H1 (cell line): ENCODE measurements around the gene RALGAPB. TPM values are rescaled to one million over a fixed set of nuclear protein-coding genes. Genes with fewer than 3 reads are reported as not detected.

Experiments used
- CTCF ChIA-PET: fragments of 300-600 bp; sonication (Branson Sonifier 250); formaldehyde crosslinking; loops from one replicate; lab custom pipeline; 2021; ENCODE audit not compliant: partially characterized antibody; lab: Charles Lee
- POLR2A ChIA-PET: fragments of 300-600 bp; sonication (Branson Sonifier 250); formaldehyde crosslinking; loops from one replicate; lab custom pipeline; 2021; ENCODE audit warnings: inconsistent platforms; ENCODE audit not compliant: partially characterized antibody; lab: Charles Lee
- DNase-seq, 2 experiments: peaks; one replicate each; pipeline versions ENCODE4 v3.0.0 to v3.0.0-alpha.2; 2010 to 2022; ENCODE audit warnings: low spot score in 2 of 2, low read depth in 1 of 2, mixed read lengths in 1 of 2
- FAIRE-seq: peaks from 2 replicates; lab custom pipeline; 2011; peaks lifted over from hg19 to GRCh38; lab: Jason Lieb, UNC
- H2AFZ ChIP-seq: 2 replicates; pipeline ENCODE4 v1.8.1; 2012; ENCODE audit warnings: low read length, inconsistent platforms
- H2AK5ac ChIP-seq: 2 replicates; pipeline ENCODE4 v1.6.1; 2013; ENCODE audit warnings: low read depth, low read length
- H2BK120ac ChIP-seq: replicated peaks from 2 replicates; pipeline ENCODE3; 2013; ENCODE audit warnings: low read depth, low read length, inconsistent platforms
- H2BK12ac ChIP-seq: 2 replicates; pipeline ENCODE4 v1.6.1; 2013; ENCODE audit warnings: low read depth, low read length
- H2BK15ac ChIP-seq: 2 replicates; pipeline ENCODE4 v1.6.1; 2013; ENCODE audit warnings: low read length
- H2BK20ac ChIP-seq: 2 replicates; pipeline ENCODE4 v1.6.1; 2013; ENCODE audit warnings: low read length
- H2BK5ac ChIP-seq: 2 replicates; pipeline ENCODE4 v1.6.1; 2013; ENCODE audit warnings: low read depth, low read length
- H3K14ac ChIP-seq: 2 replicates; pipeline ENCODE4 v1.6.1; 2013; ENCODE audit warnings: inconsistent platforms; ENCODE audit not compliant: insufficient read length
- H3K18ac ChIP-seq: 2 replicates; pipeline ENCODE4 v1.6.1; 2013; ENCODE audit warnings: low read length; ENCODE audit errors: extremely low read depth
- H3K23ac ChIP-seq: 2 replicates; pipeline ENCODE4 v1.6.1; 2013; ENCODE audit warnings: inconsistent platforms; ENCODE audit not compliant: insufficient read length
- H3K23me2 ChIP-seq: 2 replicates; pipeline ENCODE4 v1.6.1; 2013; ENCODE audit warnings: low read depth, low read length
- H3K27ac ChIP-seq: 2 replicates; pipeline ENCODE4 v1.6.1; 2011; ENCODE audit warnings: low read depth, low read length, inconsistent platforms
- H3K27me3 ChIP-seq, 4 experiments: replicated peaks in 1 of 4; 1 replicate in 1 of 4; 2 replicates in 3 of 4; pipeline versions ENCODE4 v1.6.1 to v1.8.1; 2011 to 2013; ENCODE audit warnings: low read length in 3 of 4, mild to moderate bottlenecking in 3 of 4, inconsistent platforms in 2 of 4, mixed read lengths in 2 of 4, moderate library complexity in 1 of 4; ENCODE audit not compliant: control insufficient read depth in 3 of 4, insufficient read depth in 3 of 4; ENCODE audit errors: extremely low read depth in 1 of 4
- H3K36me3 ChIP-seq, 4 experiments: 2 replicates each; pipeline versions ENCODE4 v1.6.1 to v1.8.1; 2011 to 2013; ENCODE audit warnings: mild to moderate bottlenecking in 4 of 4, low read length in 3 of 4, moderate library complexity in 2 of 4, control low read depth in 1 of 4, inconsistent platforms in 1 of 4; ENCODE audit not compliant: insufficient read depth in 4 of 4, control insufficient read depth in 2 of 4
- H3K4ac ChIP-seq: replicated peaks from 2 replicates; pipeline ENCODE3; 2013; ENCODE audit warnings: low read length, low read depth, mixed read lengths, inconsistent platforms; ENCODE audit not compliant: insufficient read length
- H3K4me1 ChIP-seq, 4 experiments: replicated peaks in 1 of 4; 1 replicate in 1 of 4; 2 replicates in 3 of 4; pipeline versions ENCODE4 v1.6.1 to v1.8.1; 2011 to 2013; ENCODE audit warnings: low read length in 3 of 4, inconsistent platforms in 2 of 4, mixed read lengths in 1 of 4; ENCODE audit not compliant: insufficient read depth in 4 of 4, control insufficient read depth in 3 of 4
- H3K4me2 ChIP-seq, 2 experiments: 2 replicates each; pipeline versions ENCODE4 v1.6.1 to v1.8.1; 2011 to 2013; ENCODE audit warnings: low read depth in 2 of 2, low read length in 2 of 2, control low read depth in 1 of 2, inconsistent platforms in 1 of 2, mild to moderate bottlenecking in 1 of 2; ENCODE audit not compliant: insufficient read depth in 1 of 2
- H3K4me3 ChIP-seq, 4 experiments: fragments of 200-600, 300-600 bp in 1 of 4; sonication (generic), shearing (Covaris generic), sonication (Bioruptor Twin) in 1 of 4; 2 replicates each; pipeline versions ENCODE4 v1.5.1 to v1.8.1; 2011 to 2016; ENCODE audit warnings: low read length in 4 of 4, low read depth in 3 of 4, control low read depth in 2 of 4, inconsistent platforms in 2 of 4, mild to moderate bottlenecking in 2 of 4, mixed read lengths in 1 of 4, moderate library complexity in 1 of 4; ENCODE audit not compliant: insufficient read depth in 2 of 4; ENCODE audit errors: extremely low read depth in 1 of 4
- H3K56ac ChIP-seq: replicated peaks from 2 replicates; pipeline ENCODE3; 2013; ENCODE audit warnings: low read depth, mild to moderate bottlenecking, mixed read lengths, low read length, inconsistent platforms; ENCODE audit not compliant: insufficient read length
- H3K79me1 ChIP-seq: 2 replicates; pipeline ENCODE4 v1.6.1; 2013; ENCODE audit warnings: low read depth, low read length, control low read depth
- H3K79me2 ChIP-seq, 2 experiments: 2 replicates each; pipeline versions ENCODE4 v1.6.1 to v1.8.1; 2012 to 2013; ENCODE audit warnings: low read length in 2 of 2, mild to moderate bottlenecking in 2 of 2, inconsistent platforms in 1 of 2; ENCODE audit not compliant: insufficient read depth in 2 of 2, control insufficient read depth in 1 of 2
- H3K9ac ChIP-seq, 4 experiments: replicated peaks in 1 of 4; 1 replicate in 1 of 4; 2 replicates in 3 of 4; pipeline versions ENCODE4 v1.6.1 to v1.8.1; 2011 to 2013; ENCODE audit warnings: low read depth in 3 of 4, low read length in 3 of 4, control low read depth in 2 of 4, mild to moderate bottlenecking in 2 of 4, moderate library complexity in 2 of 4, inconsistent platforms in 1 of 4; ENCODE audit errors: extremely low read depth in 1 of 4
- H3K9me3 ChIP-seq, 2 experiments: 2 replicates each; pipeline versions ENCODE4 v1.6.1 to v1.8.1; 2012 to 2013; ENCODE audit warnings: mild to moderate bottlenecking in 2 of 2, moderate library complexity in 2 of 2, control low read depth in 1 of 2, inconsistent platforms in 1 of 2, low read depth in 1 of 2, low read length in 1 of 2, mixed read lengths in 1 of 2; ENCODE audit not compliant: insufficient read depth in 2 of 2
- H4K20me1 ChIP-seq, 2 experiments: replicated peaks in 1 of 2; 2 replicates each; pipeline versions ENCODE3 to v1.8.1; 2011 to 2013; ENCODE audit warnings: inconsistent platforms in 2 of 2, low read length in 2 of 2, mild to moderate bottlenecking in 1 of 2; ENCODE audit not compliant: insufficient read depth in 2 of 2, control insufficient read depth in 1 of 2
- H4K5ac ChIP-seq: 2 replicates; pipeline ENCODE4 v1.6.1; 2013; ENCODE audit warnings: low read length, low read depth, mixed read lengths, inconsistent platforms; ENCODE audit not compliant: insufficient read length
- H4K8ac ChIP-seq: 2 replicates; pipeline ENCODE4 v1.8.0; 2013; ENCODE audit warnings: mild to moderate bottlenecking, moderate library complexity, low read length, inconsistent platforms; ENCODE audit not compliant: insufficient read depth; ENCODE audit errors: extremely low read depth
- H4K91ac ChIP-seq: replicated peaks from 2 replicates; pipeline ENCODE3; 2013; ENCODE audit warnings: low read length, mixed read lengths, inconsistent platforms; ENCODE audit not compliant: insufficient read length
- HDAC6 ChIP-seq: IDR thresholded peaks from one replicate; pipeline ENCODE4 v1.7.1; 2012; ENCODE audit warnings: low read depth, mild to moderate bottlenecking, inconsistent platforms, low read length, moderate library complexity
- WGBS, 2 experiments: shearing (Covaris generic) in 1 of 2; methylation state at CpG; one replicate each; pipeline versions ENCODE4 v1.1.6 to v1.1.7; 2013 to 2015; ENCODE audit warnings: low lambda C conversion rate in 2 of 2, mixed read lengths in 2 of 2, inconsistent platforms in 1 of 2, low coverage in 1 of 2, missing lambda C conversion rate in 1 of 2; ENCODE audit not compliant: insufficient replicate concordance in 2 of 2, insufficient coverage in 1 of 2, insufficient read length in 1 of 2; ENCODE audit errors: extremely low coverage in 1 of 2, missing lambda C conversion rate in 1 of 2; 5-methylcytosine and 5-hydroxymethylcytosine counted together
- polyA plus RNA-seq, 7 experiments: library from polyadenylated mRNA; depleted of rRNA in 3 of 7; stranded (reverse) in 5 of 7; unstranded in 2 of 7; fragments of >200 nt in 5 of 7; fragments of 200-250 nt in 2 of 7; gene quantifications; 1 replicate in 5 of 7; 2 replicates in 1 of 7; 4 replicates in 1 of 7; pipeline versions ENCODE4 v1.2.1 to v1.2.3, GENCODE V29; 2011 to 2013; ENCODE audit warnings: missing spikeins in 2 of 7, mixed read lengths in 2 of 7
- total RNA-seq: library from RNA; stranded (reverse); fragmentation: NEBNext Ultra II Directional; extraction: Animal tissue kit (Norgen Biotek cat#: 25700); gene quantifications from 2 replicates; pipeline ENCODE4 v1.2.1, GENCODE V29; 2021

RALGAPB gene
- total and polyA plus RNA-seq, 2 of the 8 experiments (the other 6 are each of a cell fraction or from before 2014, with no cell fraction given): 10.6 to 35.1 TPM

DNA sequence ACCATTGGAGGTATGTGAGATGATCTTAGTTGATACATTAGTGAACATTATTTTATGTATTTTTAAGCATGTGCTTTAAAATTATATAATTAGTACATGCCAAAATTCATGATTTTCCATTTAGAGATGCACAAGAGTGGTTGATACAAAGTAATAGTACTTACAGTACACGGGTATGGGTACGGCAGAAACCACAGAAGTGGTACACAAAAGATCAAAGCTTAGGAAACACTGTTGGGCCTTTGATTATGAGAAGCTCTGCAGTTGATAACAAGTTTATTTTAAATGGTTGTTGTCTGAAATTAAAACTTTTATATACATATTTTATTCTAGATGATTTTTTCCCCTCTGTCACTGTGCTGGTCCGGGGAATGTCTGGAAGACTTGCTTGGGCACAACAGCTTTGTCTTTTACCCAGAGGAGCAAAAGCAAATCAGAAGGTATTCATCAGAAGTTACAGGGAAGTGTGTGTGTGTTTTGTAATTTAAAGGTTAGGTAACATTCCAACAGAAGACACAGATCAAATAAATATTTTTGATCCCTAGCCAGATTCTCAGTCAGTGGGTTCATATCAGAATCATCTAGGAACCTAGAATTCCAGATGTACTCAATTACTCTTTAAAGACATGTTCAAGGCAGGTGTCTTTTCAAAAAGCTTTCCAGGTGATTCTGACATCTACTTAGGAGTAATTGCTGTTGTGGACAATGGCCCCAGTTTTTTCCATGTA, 75.9 kb downstream of the RALGAPB start:
- H3K79me2 ChIP-seq: no peaks in the 10 kb centered on the region

More for the DNA sequence above, 75.9 kb downstream of the RALGAPB start:
- H2AFZ ChIP-seq: no peak overlapping the region
- H2BK20ac ChIP-seq: no peak overlapping the region
- H3K79me1 ChIP-seq: no peaks in the 10 kb centered on the region
- no peak overlapping the region for H2AK5ac ChIP-seq
- H3K14ac ChIP-seq: no peak overlapping the region
- H2BK15ac ChIP-seq: no peak overlapping the region
- no peak overlapping the region; the same call in 1 of the 2 replicates for H4K8ac ChIP-seq
- H3K4me2 ChIP-seq: no peak overlapping the region
- DNase-seq: no peak
- peaks cover 7 to 61% (median 40%) of the 10 kb centered on the region in 4 experiments; a peak in 7 of 8 replicates for H3K36me3 ChIP-seq
- WGBS, 2 experiments: 94% methylated on average over 3 of the region's 3 CpGs; no CpG with 5 or more reads in 1 of the 2 experiments
- H3K9ac ChIP-seq: no peak overlapping the region
- no peaks in the 10 kb centered on the region for H3K27me3 ChIP-seq
- H3K4ac ChIP-seq: no peak overlapping the region
- no peaks in the 10 kb centered on the region for H4K20me1 ChIP-seq
- H2BK12ac ChIP-seq: no peak overlapping the region
- no peak overlapping the region for H4K5ac ChIP-seq
- H3K4me3 ChIP-seq: no peak overlapping the region
- ChIA-PET CTCF (interaction anchor here (0.8 to 1.5 kb wide), 3 partner anchors 9 to 23 kb away, joined by 3 to 4 read pairs (median 3); no protein-coding TSS in a partner anchor), POLR2A (no interaction called here)
- no peaks in the 10 kb centered on the region for H3K4me1 ChIP-seq
- H3K23me2 ChIP-seq: no peaks in the 10 kb centered on the region
- TF ChIP-seq HDAC6: no peak
- no peak overlapping the region for H2BK5ac ChIP-seq
- H3K27ac ChIP-seq: no peak overlapping the region
- H3K9me3 ChIP-seq: no peaks in the 10 kb centered on the region
- no peak overlapping the region for H3K23ac ChIP-seq
- H3K56ac ChIP-seq: no peak overlapping the region
- H2BK120ac ChIP-seq: no peak overlapping the region
- H4K91ac ChIP-seq: no peak overlapping the region
- no peak overlapping the region for H3K18ac ChIP-seq
- FAIRE-seq: no peak
